H1 (cell line): ENCODE results near the gene CELF1. TPM values are rescaled to one million over a fixed set of nuclear protein-coding genes. Genes with fewer than 3 reads are reported as not detected.

ENCODE experiments used
- CTCF ChIA-PET: fragments of 300-600 bp; sonication (Branson Sonifier 250); formaldehyde crosslinking; loops from one replicate; lab custom pipeline; 2021; ENCODE audit not compliant: partially characterized antibody; lab: Charles Lee
- POLR2A ChIA-PET: fragments of 300-600 bp; sonication (Branson Sonifier 250); formaldehyde crosslinking; loops from one replicate; lab custom pipeline; 2021; ENCODE audit warnings: inconsistent platforms; ENCODE audit not compliant: partially characterized antibody; lab: Charles Lee
- DNase-seq, 2 experiments: peaks; one replicate each; pipeline versions ENCODE4 v3.0.0 to v3.0.0-alpha.2; 2010 to 2022; ENCODE audit warnings: low spot score in 2 of 2, low read depth in 1 of 2, mixed read lengths in 1 of 2
- FAIRE-seq: peaks from 2 replicates; lab custom pipeline; 2011; peaks lifted over from hg19 to GRCh38; lab: Jason Lieb, UNC
- H2AFZ ChIP-seq: 2 replicates; pipeline ENCODE4 v1.8.1; 2012; ENCODE audit warnings: low read length, inconsistent platforms
- H2AK5ac ChIP-seq: 2 replicates; pipeline ENCODE4 v1.6.1; 2013; ENCODE audit warnings: low read depth, low read length
- H2BK120ac ChIP-seq: replicated peaks from 2 replicates; pipeline ENCODE3; 2013; ENCODE audit warnings: low read depth, low read length, inconsistent platforms
- H2BK12ac ChIP-seq: 2 replicates; pipeline ENCODE4 v1.6.1; 2013; ENCODE audit warnings: low read depth, low read length
- H2BK15ac ChIP-seq: 2 replicates; pipeline ENCODE4 v1.6.1; 2013; ENCODE audit warnings: low read length
- H2BK20ac ChIP-seq: 2 replicates; pipeline ENCODE4 v1.6.1; 2013; ENCODE audit warnings: low read length
- H2BK5ac ChIP-seq: 2 replicates; pipeline ENCODE4 v1.6.1; 2013; ENCODE audit warnings: low read depth, low read length
- H3K14ac ChIP-seq: 2 replicates; pipeline ENCODE4 v1.6.1; 2013; ENCODE audit warnings: inconsistent platforms; ENCODE audit not compliant: insufficient read length
- H3K18ac ChIP-seq: 2 replicates; pipeline ENCODE4 v1.6.1; 2013; ENCODE audit warnings: low read length; ENCODE audit errors: extremely low read depth
- H3K23ac ChIP-seq: 2 replicates; pipeline ENCODE4 v1.6.1; 2013; ENCODE audit warnings: inconsistent platforms; ENCODE audit not compliant: insufficient read length
- H3K23me2 ChIP-seq: 2 replicates; pipeline ENCODE4 v1.6.1; 2013; ENCODE audit warnings: low read depth, low read length
- H3K27ac ChIP-seq: 2 replicates; pipeline ENCODE4 v1.6.1; 2011; ENCODE audit warnings: low read depth, low read length, inconsistent platforms
- H3K27me3 ChIP-seq, 4 experiments: replicated peaks in 1 of 4; 1 replicate in 1 of 4; 2 replicates in 3 of 4; pipeline versions ENCODE4 v1.6.1 to v1.8.1; 2011 to 2013; ENCODE audit warnings: low read length in 3 of 4, mild to moderate bottlenecking in 3 of 4, inconsistent platforms in 2 of 4, mixed read lengths in 2 of 4, moderate library complexity in 1 of 4; ENCODE audit not compliant: control insufficient read depth in 3 of 4, insufficient read depth in 3 of 4; ENCODE audit errors: extremely low read depth in 1 of 4
- H3K36me3 ChIP-seq, 4 experiments: 2 replicates each; pipeline versions ENCODE4 v1.6.1 to v1.8.1; 2011 to 2013; ENCODE audit warnings: mild to moderate bottlenecking in 4 of 4, low read length in 3 of 4, moderate library complexity in 2 of 4, control low read depth in 1 of 4, inconsistent platforms in 1 of 4; ENCODE audit not compliant: insufficient read depth in 4 of 4, control insufficient read depth in 2 of 4
- H3K4ac ChIP-seq: replicated peaks from 2 replicates; pipeline ENCODE3; 2013; ENCODE audit warnings: low read length, low read depth, mixed read lengths, inconsistent platforms; ENCODE audit not compliant: insufficient read length
- H3K4me1 ChIP-seq, 4 experiments: replicated peaks in 1 of 4; 1 replicate in 1 of 4; 2 replicates in 3 of 4; pipeline versions ENCODE4 v1.6.1 to v1.8.1; 2011 to 2013; ENCODE audit warnings: low read length in 3 of 4, inconsistent platforms in 2 of 4, mixed read lengths in 1 of 4; ENCODE audit not compliant: insufficient read depth in 4 of 4, control insufficient read depth in 3 of 4
- H3K4me2 ChIP-seq, 2 experiments: 2 replicates each; pipeline versions ENCODE4 v1.6.1 to v1.8.1; 2011 to 2013; ENCODE audit warnings: low read depth in 2 of 2, low read length in 2 of 2, control low read depth in 1 of 2, inconsistent platforms in 1 of 2, mild to moderate bottlenecking in 1 of 2; ENCODE audit not compliant: insufficient read depth in 1 of 2
- H3K4me3 ChIP-seq, 4 experiments: fragments of 200-600, 300-600 bp in 1 of 4; sonication (generic), shearing (Covaris generic), sonication (Bioruptor Twin) in 1 of 4; 2 replicates each; pipeline versions ENCODE4 v1.5.1 to v1.8.1; 2011 to 2016; ENCODE audit warnings: low read length in 4 of 4, low read depth in 3 of 4, control low read depth in 2 of 4, inconsistent platforms in 2 of 4, mild to moderate bottlenecking in 2 of 4, mixed read lengths in 1 of 4, moderate library complexity in 1 of 4; ENCODE audit not compliant: insufficient read depth in 2 of 4; ENCODE audit errors: extremely low read depth in 1 of 4
- H3K56ac ChIP-seq: replicated peaks from 2 replicates; pipeline ENCODE3; 2013; ENCODE audit warnings: low read depth, mild to moderate bottlenecking, mixed read lengths, low read length, inconsistent platforms; ENCODE audit not compliant: insufficient read length
- H3K79me1 ChIP-seq: 2 replicates; pipeline ENCODE4 v1.6.1; 2013; ENCODE audit warnings: low read depth, low read length, control low read depth
- H3K79me2 ChIP-seq, 2 experiments: 2 replicates each; pipeline versions ENCODE4 v1.6.1 to v1.8.1; 2012 to 2013; ENCODE audit warnings: low read length in 2 of 2, mild to moderate bottlenecking in 2 of 2, inconsistent platforms in 1 of 2; ENCODE audit not compliant: insufficient read depth in 2 of 2, control insufficient read depth in 1 of 2
- H3K9ac ChIP-seq, 4 experiments: replicated peaks in 1 of 4; 1 replicate in 1 of 4; 2 replicates in 3 of 4; pipeline versions ENCODE4 v1.6.1 to v1.8.1; 2011 to 2013; ENCODE audit warnings: low read depth in 3 of 4, low read length in 3 of 4, control low read depth in 2 of 4, mild to moderate bottlenecking in 2 of 4, moderate library complexity in 2 of 4, inconsistent platforms in 1 of 4; ENCODE audit errors: extremely low read depth in 1 of 4
- H3K9me3 ChIP-seq, 2 experiments: 2 replicates each; pipeline versions ENCODE4 v1.6.1 to v1.8.1; 2012 to 2013; ENCODE audit warnings: mild to moderate bottlenecking in 2 of 2, moderate library complexity in 2 of 2, control low read depth in 1 of 2, inconsistent platforms in 1 of 2, low read depth in 1 of 2, low read length in 1 of 2, mixed read lengths in 1 of 2; ENCODE audit not compliant: insufficient read depth in 2 of 2
- H4K20me1 ChIP-seq, 2 experiments: replicated peaks in 1 of 2; 2 replicates each; pipeline versions ENCODE3 to v1.8.1; 2011 to 2013; ENCODE audit warnings: inconsistent platforms in 2 of 2, low read length in 2 of 2, mild to moderate bottlenecking in 1 of 2; ENCODE audit not compliant: insufficient read depth in 2 of 2, control insufficient read depth in 1 of 2
- H4K5ac ChIP-seq: 2 replicates; pipeline ENCODE4 v1.6.1; 2013; ENCODE audit warnings: low read length, low read depth, mixed read lengths, inconsistent platforms; ENCODE audit not compliant: insufficient read length
- H4K8ac ChIP-seq: 2 replicates; pipeline ENCODE4 v1.8.0; 2013; ENCODE audit warnings: mild to moderate bottlenecking, moderate library complexity, low read length, inconsistent platforms; ENCODE audit not compliant: insufficient read depth; ENCODE audit errors: extremely low read depth
- H4K91ac ChIP-seq: replicated peaks from 2 replicates; pipeline ENCODE3; 2013; ENCODE audit warnings: low read length, mixed read lengths, inconsistent platforms; ENCODE audit not compliant: insufficient read length
- ASH2L ChIP-seq: fragments of 200-600, 300-600 bp; sonication (generic); IDR thresholded peaks from one replicate; pipeline ENCODE4 v1.7.1; 2017; ENCODE audit warnings: low read length
- BACH1 ChIP-seq: IDR thresholded peaks from 2 replicates; pipeline ENCODE4 v1.6.1; 2012; ENCODE audit warnings: low read length, improper control_type of control experiment
- CBX5 ChIP-seq: fragments of 300-800, 300-1000 bp; sonication (generic); IDR thresholded peaks from 2 replicates; pipeline ENCODE4 v1.7.1; 2016; ENCODE audit warnings: antibody characterized with exemption, low read length, low read depth
- CEBPB ChIP-seq: IDR thresholded peaks from 2 replicates; pipeline ENCODE4 v1.6.1; 2012; ENCODE audit warnings: low read depth, low read length
- GABPA ChIP-seq: IDR thresholded peaks from 2 replicates; pipeline ENCODE4 v1.6.1; 2011; ENCODE audit warnings: mild to moderate bottlenecking, low read length, moderate library complexity, borderline replicate concordance; ENCODE audit not compliant: insufficient read depth
- HDAC2 ChIP-seq, 2 experiments: fragments of 300-600 bp in 1 of 2; sonication (generic) in 1 of 2; IDR thresholded peaks; 2 replicates each; pipeline ENCODE4 v1.6.1; 2011 to 2012; ENCODE audit warnings: low read depth in 2 of 2, low read length in 2 of 2, mild to moderate bottlenecking in 2 of 2, moderate library complexity in 2 of 2, borderline replicate concordance in 1 of 2, inconsistent platforms in 1 of 2
- HDAC6 ChIP-seq: IDR thresholded peaks from one replicate; pipeline ENCODE4 v1.7.1; 2012; ENCODE audit warnings: low read depth, mild to moderate bottlenecking, inconsistent platforms, low read length, moderate library complexity
- JUND ChIP-seq: IDR thresholded peaks from 2 replicates; pipeline ENCODE4 v1.6.1; 2011; ENCODE audit warnings: mild to moderate bottlenecking, improper control_type of control experiment, low read length
- KDM1A ChIP-seq: fragments of 200-600, 300-600 bp; sonication (generic); IDR thresholded peaks from 2 replicates; pipeline ENCODE4 v1.7.1; 2016; ENCODE audit warnings: mild to moderate bottlenecking, low read length, borderline replicate concordance
- RAD21 ChIP-seq, 2 experiments: IDR thresholded peaks in 1 of 2; conservative IDR thresholded peaks in 1 of 2; 2 replicates each; pipeline ENCODE4 v1.6.1; 2011; ENCODE audit warnings: low read depth in 2 of 2, low read length in 2 of 2, improper control_type of control experiment in 1 of 2, inconsistent platforms in 1 of 2, mild to moderate bottlenecking in 1 of 2, moderate library complexity in 1 of 2
- RFX5 ChIP-seq: IDR thresholded peaks from 2 replicates; pipeline ENCODE4 v1.6.1; 2011; ENCODE audit warnings: low read depth, low read length, improper control_type of control experiment, borderline replicate concordance
- SP1 ChIP-seq: IDR thresholded peaks from 2 replicates; pipeline ENCODE4 v1.6.1; 2011; ENCODE audit warnings: low read depth, low read length
- TAF1 ChIP-seq: IDR thresholded peaks from 2 replicates; pipeline ENCODE4 v1.6.1; 2011; ENCODE audit warnings: mild to moderate bottlenecking, low read depth, low read length
- TEAD4 ChIP-seq: IDR thresholded peaks from 2 replicates; pipeline ENCODE4 v1.6.1; 2012; ENCODE audit warnings: low read depth, low read length, inconsistent platforms, mixed read lengths
- WGBS, 2 experiments: shearing (Covaris generic) in 1 of 2; methylation state at CpG; one replicate each; pipeline versions ENCODE4 v1.1.6 to v1.1.7; 2013 to 2015; ENCODE audit warnings: low lambda C conversion rate in 2 of 2, mixed read lengths in 2 of 2, inconsistent platforms in 1 of 2, low coverage in 1 of 2, missing lambda C conversion rate in 1 of 2; ENCODE audit not compliant: insufficient replicate concordance in 2 of 2, insufficient coverage in 1 of 2, insufficient read length in 1 of 2; ENCODE audit errors: extremely low coverage in 1 of 2, missing lambda C conversion rate in 1 of 2; 5-methylcytosine and 5-hydroxymethylcytosine counted together
- polyA plus RNA-seq, 7 experiments: library from polyadenylated mRNA; depleted of rRNA in 3 of 7; stranded (reverse) in 5 of 7; unstranded in 2 of 7; fragments of >200 nt in 5 of 7; fragments of 200-250 nt in 2 of 7; gene quantifications; 1 replicate in 5 of 7; 2 replicates in 1 of 7; 4 replicates in 1 of 7; pipeline versions ENCODE4 v1.2.1 to v1.2.3, GENCODE V29; 2011 to 2013; ENCODE audit warnings: missing spikeins in 2 of 7, mixed read lengths in 2 of 7
- total RNA-seq: library from RNA; stranded (reverse); fragmentation: NEBNext Ultra II Directional; extraction: Animal tissue kit (Norgen Biotek cat#: 25700); gene quantifications from 2 replicates; pipeline ENCODE4 v1.2.1, GENCODE V29; 2021

The CELF1 gene
- total and polyA plus RNA-seq, 2 of the 8 experiments (the other 6 are each of a cell fraction or from before 2014, with no cell fraction given), result 131 to 197 TPM

DNA sequence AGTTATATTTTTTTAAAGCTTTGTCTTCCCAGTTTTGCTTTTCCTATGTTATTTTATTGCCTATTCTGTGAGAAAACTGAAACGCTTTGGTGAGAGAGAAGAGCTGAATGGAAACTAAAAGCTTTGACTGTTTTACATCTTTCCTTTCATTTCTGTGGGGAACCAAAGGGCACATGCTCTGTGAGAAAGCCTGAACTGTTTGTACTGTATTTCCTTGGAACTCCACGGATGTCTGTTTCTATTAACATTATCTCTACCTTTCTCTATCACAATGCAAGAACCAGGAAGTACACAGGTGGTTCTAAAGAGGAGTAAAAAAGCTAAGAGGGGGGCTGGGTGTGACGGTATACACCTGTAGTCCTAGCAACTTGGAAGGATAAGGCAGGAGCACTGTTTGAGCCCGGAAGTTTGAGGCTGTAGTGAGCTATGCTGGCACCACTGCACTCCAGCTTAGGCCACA lies 43.8 kb downstream of the CELF1 start:
- Histone ChIP-seq H3K36me3 (no peaks in the 10 kb centered on the region; a peak in 1 of 8 replicates), H4K5ac (no peak overlapping the region), H4K20me1 (peaks cover 8 to 15% of the 10 kb centered on the region in 2 experiments), H4K91ac (no peak overlapping the region), H3K23ac (no peak overlapping the region), H3K23me2 (no peaks in the 10 kb centered on the region; the same call in 1 of the 2 replicates), H3K4ac (no peak overlapping the region), H3K9me3 (no peaks in the 10 kb centered on the region), H2BK12ac (no peak overlapping the region), H2BK15ac (no peak overlapping the region), H4K8ac (no peak overlapping the region), H3K14ac (no peak overlapping the region), H3K27me3 (no peaks in the 10 kb centered on the region), H2BK120ac (no peak overlapping the region), H3K27ac (peak overlapping the region; percentile 53), H2AK5ac (no peak overlapping the region), H3K9ac (no peak overlapping the region), H3K4me1 (peaks cover 2 to 13% (median 7%) of the 10 kb centered on the region in 4 experiments), H3K4me2 (no peak overlapping the region), H2BK5ac (no peak overlapping the region), H3K4me3 (no peak overlapping the region), H3K79me1 (peaks cover 6% of the 10 kb centered on the region), H3K79me2 (peaks cover 18 to 96% of the 10 kb centered on the region in 2 experiments), H2AFZ (no peak overlapping the region), H2BK20ac (no peak overlapping the region), H3K56ac (no peak overlapping the region), H3K18ac (no peak overlapping the region)
- WGBS, 2 experiments, result 83% methylated on average over 4 of the region's 4 CpGs; no CpG with 5 or more reads in 1 of the 2 experiments
- ChIA-PET POLR2A (interaction anchor here (1.2 to 2.0 kb wide), 8 partner anchors 8 to 56 kb away, joined by 3 to 7 read pairs (median 4); partner anchors contain the start of gene CELF1), CTCF (interaction anchor here (0.6 to 1.6 kb wide), 6 partner anchors 9 to 593 kb away, joined by 3 to 6 read pairs (median 4); no protein-coding TSS in a partner anchor)
- DNase-seq (no peak), FAIRE-seq (no peak)
- TF ChIP-seq KDM1A (no peak), GABPA (no peak), TAF1 (no peak), CEBPB (no peak), CBX5 (no peak), TEAD4 (no peak), RFX5 (no peak), HDAC6 (no peak), HDAC2 (IDR thresholded peaks at IDR 0.05; ENCODE audit: borderline replicate concordance in 1 of 2, low read depth in 2 of 2, low read length in 2 of 2) (no peak), ASH2L (no peak), RAD21 (IDR thresholded peaks at IDR 0.05 in 1 of 2, conservative IDR thresholded peaks at IDR 0.05 in 1 of 2; ENCODE audit: low read depth in 2 of 2, low read length in 2 of 2) (no peak), BACH1 (no peak), SP1 (no peak), JUND (no peak)
